ENCODE results near the gene NCOA1. TPM values are rescaled to one million over a fixed set of nuclear protein-coding genes. Genes with fewer than 3 reads are reported as not detected.

Gene NCOA1
- total RNA-seq, 2 experiments from 2014 or later, result 35.5 to 40.6 TPM

DNA sequence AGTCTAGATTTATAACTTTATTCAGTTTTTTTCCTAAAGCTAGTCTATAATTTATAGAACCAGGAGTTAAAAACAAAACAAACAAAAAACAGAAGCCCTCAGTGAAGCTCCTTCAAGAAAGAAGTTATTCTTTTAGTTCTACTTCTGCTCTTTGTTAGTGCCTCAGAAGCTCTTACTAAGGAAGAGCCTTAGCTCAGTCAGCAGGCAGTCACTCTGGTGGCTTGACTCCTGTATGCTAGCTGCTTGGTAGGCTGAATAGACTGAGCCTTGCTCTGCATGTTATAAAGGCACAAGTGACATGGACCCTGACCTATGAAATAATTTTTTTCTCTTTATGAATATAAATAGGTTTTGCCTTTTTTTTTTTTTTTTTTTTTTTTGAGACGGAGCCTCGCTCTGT is 24.8 kb downstream of the NCOA1 start:
- Histone ChIP-seq H3K36me3 (ENCODE audit: insufficient read depth, low read length) (no peaks in the 10 kb centered on the region), H3K4me3 (ENCODE audit: low read length) (no peak overlapping the region), H3K9me3 (ENCODE audit: control insufficient read depth in 1 of 2, insufficient read depth in 1 of 2, low read length in 2 of 2) (no peaks in the 10 kb centered on the region), H3K27ac (ENCODE audit: low read depth in 1 of 2, low read length in 2 of 2) (no peak overlapping the region), H3K27me3 (ENCODE audit: control insufficient read depth in 1 of 2, insufficient read depth in 2 of 2, low read length in 2 of 2) (no peaks in the 10 kb centered on the region), H3K4me1 (ENCODE audit: insufficient read depth, low read length) (no peaks in the 10 kb centered on the region)
- no peaks in the 10 kb centered on the region for H3K27me3 Mint-ChIP-seq
- H3K9me3 Mint-ChIP-seq, result no peaks in the 10 kb centered on the region
- H3K4me3 Mint-ChIP-seq, result no peak overlapping the region
- no peaks in the 10 kb centered on the region for H3K36me3 Mint-ChIP-seq (ENCODE audit: low read depth)
- intact Hi-C loops (cut with DNase I, micrococcal nuclease), result loop anchor here in 1 of 2 experiments (5.0 kb wide), 1 partner anchor 46 kb away; no protein-coding TSS in a partner anchor
- TF ChIP-seq, protein P1, sequence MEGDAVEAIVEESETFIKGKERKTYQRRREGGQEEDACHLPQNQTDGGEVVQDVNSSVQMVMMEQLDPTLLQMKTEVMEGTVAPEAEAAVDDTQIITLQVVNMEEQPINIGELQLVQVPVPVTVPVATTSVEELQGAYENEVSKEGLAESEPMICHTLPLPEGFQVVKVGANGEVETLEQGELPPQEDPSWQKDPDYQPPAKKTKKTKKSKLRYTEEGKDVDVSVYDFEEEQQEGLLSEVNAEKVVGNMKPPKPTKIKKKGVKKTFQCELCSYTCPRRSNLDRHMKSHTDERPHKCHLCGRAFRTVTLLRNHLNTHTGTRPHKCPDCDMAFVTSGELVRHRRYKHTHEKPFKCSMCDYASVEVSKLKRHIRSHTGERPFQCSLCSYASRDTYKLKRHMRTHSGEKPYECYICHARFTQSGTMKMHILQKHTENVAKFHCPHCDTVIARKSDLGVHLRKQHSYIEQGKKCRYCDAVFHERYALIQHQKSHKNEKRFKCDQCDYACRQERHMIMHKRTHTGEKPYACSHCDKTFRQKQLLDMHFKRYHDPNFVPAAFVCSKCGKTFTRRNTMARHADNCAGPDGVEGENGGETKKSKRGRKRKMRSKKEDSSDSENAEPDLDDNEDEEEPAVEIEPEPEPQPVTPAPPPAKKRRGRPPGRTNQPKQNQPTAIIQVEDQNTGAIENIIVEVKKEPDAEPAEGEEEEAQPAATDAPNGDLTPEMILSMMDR (IDR thresholded peaks at IDR 0.05), result no peak
- ChIA-PET CTCF (interaction anchor here (0.7 to 1.0 kb wide), 2 partner anchors 14 to 34 kb away, joined by 3 read pairs; no protein-coding TSS in a partner anchor), POLR2A (interaction anchor here (1.3 to 1.5 kb wide), 2 partner anchors 24 to 25 kb away, joined by 3 to 4 read pairs; partner anchors contain the start of gene NCOA1)
- peak in 1 of 14 experiments; percentile 9 for DNase-seq
- no peak overlapping the region for H3K27ac Mint-ChIP-seq
- H3K4me1 Mint-ChIP-seq (ENCODE audit: low read depth), result peaks cover 65% of the 10 kb centered on the region
- no peak for ATAC-seq (ENCODE audit: poor library complexity)

DNA sequence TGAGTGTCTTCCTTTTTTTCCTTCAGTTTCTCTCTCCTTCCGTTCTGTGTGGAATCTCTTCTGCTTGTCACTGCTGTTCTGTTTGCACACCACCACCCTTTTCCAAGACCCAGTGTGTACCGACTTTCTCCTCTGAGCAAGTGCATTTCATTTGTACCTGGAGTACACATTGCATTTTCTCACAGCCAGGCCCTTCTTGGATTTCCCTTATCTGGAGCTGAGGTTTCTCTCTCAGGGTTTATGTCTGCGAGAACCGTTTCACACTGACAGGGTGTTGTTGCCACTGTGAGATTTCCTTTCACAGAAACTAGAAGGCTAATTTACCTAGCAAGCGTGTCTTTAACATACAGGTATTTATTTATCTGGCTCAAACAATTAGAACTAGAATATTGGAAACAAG is 26.2 kb downstream of the NCOA1 start:
- intact Hi-C loops (cut with DNase I, micrococcal nuclease), result loop anchor here in 1 of 2 experiments (5.0 kb wide), 1 partner anchor 45 kb away; no protein-coding TSS in a partner anchor
- no peak overlapping the region for H3K4me3 ChIP-seq (ENCODE audit: low read length)
- H3K4me3 Mint-ChIP-seq, result no peak overlapping the region
- no peaks in the 10 kb centered on the region for H3K9me3 ChIP-seq (ENCODE audit: control insufficient read depth in 1 of 2, insufficient read depth in 1 of 2, low read length in 2 of 2)
- H3K27me3 Mint-ChIP-seq, result no peaks in the 10 kb centered on the region
- no peaks in the 10 kb centered on the region for H3K36me3 ChIP-seq (ENCODE audit: insufficient read depth, low read length)
- no peaks in the 10 kb centered on the region for H3K27me3 ChIP-seq (ENCODE audit: control insufficient read depth in 1 of 2, insufficient read depth in 2 of 2, low read length in 2 of 2)
- H3K36me3 Mint-ChIP-seq (ENCODE audit: low read depth), result peaks cover 1% of the 10 kb centered on the region
- ChIA-PET CTCF (interaction anchor here (0.7 kb wide), 1 partner anchor 10 kb away, joined by 3 read pairs; no protein-coding TSS in a partner anchor), POLR2A (no interaction called here)
- H3K27ac Mint-ChIP-seq, result no peak overlapping the region
- no peaks in the 10 kb centered on the region for H3K4me1 ChIP-seq (ENCODE audit: insufficient read depth, low read length)
- H3K9me3 Mint-ChIP-seq, result no peaks in the 10 kb centered on the region
- ATAC-seq (ENCODE audit: poor library complexity) (no peak), DNase-seq (peak in 1 of 14 experiments; percentile 46)
- TF ChIP-seq, protein P1 (IDR thresholded peaks at IDR 0.05), result no peak
- peaks cover 64% of the 10 kb centered on the region for H3K4me1 Mint-ChIP-seq (ENCODE audit: low read depth)
- H3K27ac ChIP-seq (ENCODE audit: low read depth in 1 of 2, low read length in 2 of 2), result no peak overlapping the region

DNA sequence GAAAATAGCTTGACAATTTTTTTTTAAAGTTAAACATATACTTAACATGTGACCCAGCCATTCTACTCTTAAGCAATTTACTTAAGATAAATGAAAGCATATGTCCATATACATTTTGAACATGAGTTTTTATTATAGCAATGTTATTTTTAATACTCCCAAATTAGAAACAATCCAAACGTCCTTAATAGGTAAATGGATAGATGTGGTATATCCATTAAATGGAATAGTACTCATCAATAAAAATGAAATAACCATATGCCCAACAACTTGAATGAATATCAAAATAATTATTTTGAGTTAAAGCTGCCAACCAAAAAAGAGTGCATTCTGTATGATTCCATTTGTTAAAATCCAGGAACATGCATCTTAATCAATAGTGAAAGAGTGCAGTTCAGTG is 29.1 kb downstream of the NCOA1 start:
- ATAC-seq (ENCODE audit: poor library complexity) (no peak), DNase-seq (no peak)
- intact Hi-C loops (cut with DNase I, micrococcal nuclease), result loop anchor here in 1 of 2 experiments (2.0 kb wide), 1 partner anchor 13 kb away; no protein-coding TSS in a partner anchor
- Histone ChIP-seq H3K9me3 (ENCODE audit: control insufficient read depth in 1 of 2, insufficient read depth in 1 of 2, low read length in 2 of 2) (no peaks in the 10 kb centered on the region), H3K27ac (ENCODE audit: low read depth in 1 of 2, low read length in 2 of 2) (no peak overlapping the region), H3K27me3 (ENCODE audit: control insufficient read depth in 1 of 2, insufficient read depth in 2 of 2, low read length in 2 of 2) (no peaks in the 10 kb centered on the region), H3K4me3 (ENCODE audit: low read length) (no peak overlapping the region), H3K36me3 (ENCODE audit: insufficient read depth, low read length) (no peaks in the 10 kb centered on the region), H3K4me1 (ENCODE audit: insufficient read depth, low read length) (no peaks in the 10 kb centered on the region)
- Mint-ChIP-seq H3K4me3 (no peak overlapping the region), H3K9me3 (no peaks in the 10 kb centered on the region), H3K27me3 (no peaks in the 10 kb centered on the region), H3K4me1 (ENCODE audit: low read depth) (peaks cover 66% of the 10 kb centered on the region), H3K36me3 (ENCODE audit: low read depth) (peaks cover 5% of the 10 kb centered on the region), H3K27ac (no peak overlapping the region)
- CTCF ChIA-PET, result interaction anchor here (0.8 kb wide), 1 partner anchor 47 kb away, joined by 4 read pairs; no protein-coding TSS in a partner anchor
- TF ChIP-seq, protein P1 (IDR thresholded peaks at IDR 0.05), result no peak
- POLR2A ChIA-PET, result interaction anchor here (0.6 to 1.4 kb wide), 3 partner anchors 16 to 29 kb away, joined by 3 to 6 read pairs (median 4); partner anchors contain the start of gene NCOA1

Data from CD4-positive, alpha-beta T cell (primary cell).